K562 (cell line): ENCODE measurements around the gene FASTK. TPM values are rescaled to one million over a fixed set of nuclear protein-coding genes. Genes with fewer than 3 reads are reported as not detected.

Experiments used
- ATAC-seq: fragments of 200-7000 bp; cut with Tn5 transposase; 3 replicates; pipeline ENCODE4 v1.9.1; 2020; ENCODE audit warnings: moderate library complexity
- BruUV-seq: library from RNA; stranded (reverse); fragments of 400-500 nt; replicated peaks from 2 replicates; lab custom pipeline; 2021; lab: Mats Ljungman, UMichigan
- CTCF ChIA-PET: fragments of 300-600 bp; formaldehyde crosslinking; extraction: SDS; loops from one replicate; lab custom pipeline; 2021; ENCODE audit warnings: low intra/inter-chr PET ratio; lab: Yijun Ruan, JAX
- POLR2A ChIA-PET: fragments of 300-600, 350-650 bp; sonication (Branson Sonifier 250); formaldehyde crosslinking; extraction: SDS; loops from one replicate; lab custom pipeline; 2021; ENCODE audit warnings: antibody characterized with exemption, inconsistent platforms; lab: Yijun Ruan, JAX
- DNase-seq, 4 experiments: peaks; one replicate each; pipeline versions ENCODE4 v3.0.0 to v3.0.0-alpha.2; 2011 to 2018; ENCODE audit warnings: low spot score in 3 of 4, mixed read lengths in 3 of 4; ENCODE audit errors: extremely low read depth in 1 of 4
- FAIRE-seq: peaks from 2 replicates; lab custom pipeline; 2011; peaks lifted over from hg19 to GRCh38; lab: Jason Lieb, UNC
- H2AFZ ChIP-seq: 2 replicates; pipeline ENCODE4 v1.6.0; 2011; ENCODE audit warnings: low read depth, low read length, control low read depth, inconsistent platforms
- H3K27ac ChIP-seq: fragments of 200-600 bp; 3 replicates; pipeline ENCODE4 v1.8.0; 2011; ENCODE audit warnings: low read depth, mild to moderate bottlenecking, control low read depth, inconsistent platforms, low read length, moderate library complexity, mixed read lengths; ENCODE audit errors: extremely low read depth
- H3K27me3 ChIP-seq, 2 experiments: fragments of 300-600 bp in 1 of 2; 2 replicates in 1 of 2; 3 replicates in 1 of 2; pipeline versions ENCODE4 v1.6.0 to v1.8.0; 2011; ENCODE audit warnings: inconsistent platforms in 2 of 2, low read length in 2 of 2, mild to moderate bottlenecking in 1 of 2, mixed read lengths in 1 of 2, moderate library complexity in 1 of 2; ENCODE audit not compliant: control insufficient read depth in 2 of 2, insufficient read depth in 2 of 2
- H3K36me3 ChIP-seq: fragments of 300-600 bp; 3 replicates; pipeline ENCODE4 v1.8.0; 2011; ENCODE audit warnings: mild to moderate bottlenecking, low read length, inconsistent platforms; ENCODE audit not compliant: control insufficient read depth, insufficient read depth
- H3K4me1 ChIP-seq, 2 experiments: fragments of 200-600 bp in 1 of 2; replicated peaks in 1 of 2; 2 replicates in 1 of 2; 3 replicates in 1 of 2; pipeline versions ENCODE4 v1.5.1 to v1.8.0; 2011; ENCODE audit warnings: inconsistent platforms in 2 of 2, low read length in 2 of 2, mild to moderate bottlenecking in 1 of 2, mixed read lengths in 1 of 2, moderate library complexity in 1 of 2; ENCODE audit not compliant: control insufficient read depth in 2 of 2, insufficient read depth in 2 of 2
- H3K4me2 ChIP-seq: 2 replicates; pipeline ENCODE4 v1.6.1; 2011; ENCODE audit warnings: low read length, control low read depth, inconsistent platforms, mixed read lengths; ENCODE audit not compliant: insufficient read depth
- H3K4me3 ChIP-seq: fragments of 200-600 bp; sonication (generic), shearing (Covaris generic); 2 replicates; pipeline ENCODE4 v1.5.1; 2016; ENCODE audit warnings: control low read depth, inconsistent platforms
- H3K79me2 ChIP-seq: fragments of 200-600 bp; 3 replicates; pipeline ENCODE4 v1.8.0; 2011; ENCODE audit warnings: low read length, inconsistent platforms; ENCODE audit not compliant: control insufficient read depth, insufficient read depth
- H3K9ac ChIP-seq, 2 experiments: 2 replicates each; pipeline versions ENCODE4 v1.6.0 to v1.6.1; 2011; ENCODE audit warnings: low read depth in 2 of 2, low read length in 2 of 2, control low read depth in 1 of 2, inconsistent platforms in 1 of 2, mild to moderate bottlenecking in 1 of 2, mixed read lengths in 1 of 2; ENCODE audit not compliant: insufficient read depth in 1 of 2
- H3K9me1 ChIP-seq: one replicate; pipeline ENCODE4 v1.6.0; 2011; ENCODE audit warnings: inconsistent platforms, mild to moderate bottlenecking, low read length, moderate library complexity; ENCODE audit not compliant: control insufficient read depth, insufficient read depth
- H3K9me3 ChIP-seq: replicated peaks from 2 replicates; pipeline ENCODE4 v1.5.1; 2011; ENCODE audit warnings: low read depth, low read length, inconsistent platforms; ENCODE audit not compliant: control insufficient read depth, insufficient read depth
- H4K20me1 ChIP-seq: replicated peaks from 2 replicates; pipeline ENCODE4 v1.6.1; 2011; ENCODE audit warnings: low read length, inconsistent platforms, mixed read lengths; ENCODE audit not compliant: control insufficient read depth, insufficient read depth
- IRF1 ChIP-seq: sonication (generic); formaldehyde crosslinking; IDR thresholded peaks from 2 replicates; pipeline ENCODE4 v1.8.0; 2022; ENCODE audit warnings: missing genetic modification reagents, mild to moderate bottlenecking, borderline replicate concordance
- PATZ1 ChIP-seq: fragments of 250-450 bp; sonication (Bioruptor Pico); IDR thresholded peaks from 2 replicates; pipeline ENCODE4 v1.5.0; 2020; ENCODE audit warnings: mild to moderate bottlenecking, borderline replicate concordance
- PRPF4 ChIP-seq: fragments of 200-400 bp; formaldehyde crosslinking; IDR thresholded peaks from one replicate; pipeline ENCODE4 v1.6.1; 2017; ENCODE audit warnings: low read length, low read depth, mild to moderate bottlenecking; ENCODE audit not compliant: insufficient read depth, poor library complexity, severe bottlenecking
- PTRF ChIP-seq: fragments of 450-650 bp; IDR thresholded peaks from 2 replicates; pipeline ENCODE4 v1.6.1; 2016; ENCODE audit warnings: mild to moderate bottlenecking, missing genetic modification characterization, missing compliant biosample characterization
- SMAD1 ChIP-seq: fragments of 150-350 bp; IDR thresholded peaks from 2 replicates; pipeline ENCODE4 v1.6.1; 2014; ENCODE audit warnings: low read length, low read depth; ENCODE audit not compliant: partially characterized antibody
- TCF15 ChIP-seq: fragments of 250-450 bp; sonication (Bioruptor Pico); IDR thresholded peaks from 2 replicates; pipeline ENCODE4 v1.8.0; 2022; ENCODE audit warnings: moderate library complexity, mild to moderate bottlenecking, inconsistent platforms
- XRCC5 ChIP-seq: fragments of 200-400 bp; formaldehyde crosslinking; IDR thresholded peaks from 2 replicates; pipeline ENCODE4 v1.6.1; 2017; ENCODE audit warnings: low read depth, mild to moderate bottlenecking, low read length
- ZNF639 ChIP-seq, 2 experiments: fragments of 200-800 bp in 1 of 2; sonication (Bioruptor generic) in 1 of 2; sonication (generic) in 1 of 2; formaldehyde crosslinking in 1 of 2; IDR thresholded peaks in 1 of 2; conservative IDR thresholded peaks in 1 of 2; 2 replicates each; pipeline versions ENCODE4 v1.5.0 to v1.6.1; 2016 to 2020; ENCODE audit warnings: missing compliant biosample characterization in 1 of 2, missing genetic modification characterization in 1 of 2, missing genetic modification reagents in 1 of 2
- ZNF696 ChIP-seq: fragments of 250-450 bp; sonication (Bioruptor Pico); conservative IDR thresholded peaks from 2 replicates; pipeline ENCODE4 v1.4.0; 2020; ENCODE audit warnings: mild to moderate bottlenecking, moderate library complexity
- WGBS: fragments of 100-300 bp; shearing (Covaris generic); methylation state at CpG from one replicate; pipeline ENCODE4 v1.1.6; 2016; ENCODE audit warnings: low coverage, mixed read lengths; ENCODE audit not compliant: insufficient coverage; ENCODE audit errors: missing lambda C conversion rate; 5-methylcytosine and 5-hydroxymethylcytosine counted together
- in situ Hi-C: fragments of 300-500 bp; cut with MboI; formaldehyde crosslinking; loops from 4 replicates; pipeline ENCODE4 v1.15.0; 2018; ENCODE audit warnings: inconsistent platforms, mixed read lengths
- intact Hi-C: fragments of 100-400 bp; cut with micrococcal nuclease; formaldehyde crosslinking; loops from 2 replicates; pipeline ENCODE4 v1.14.2; 2022
- polyA plus RNA-seq, 8 experiments: library from polyadenylated mRNA; depleted of rRNA in 4 of 8; stranded (reverse) in 5 of 8; unstranded in 3 of 8; fragments of >200 nt; fragmentation: Nextera tagmentation in 2 of 8; fragmentation: Illumina TruSeq in 1 of 8; extraction: Ambion mirVana in 2 of 8; extraction: Trizol in 1 of 8; gene quantifications; 2 replicates each; pipeline versions ENCODE4 v1.2.1 to v1.2.3, GENCODE V29; 2011 to 2014; ENCODE audit warnings: inconsistent platforms in 1 of 8, missing spikeins in 1 of 8
- total RNA-seq, 7 experiments: library from RNA; depleted of rRNA in 6 of 7; stranded (reverse); fragments of >200 nt in 6 of 7; fragmentation: Illumina TruSeq in 2 of 7; extraction: Trizol in 2 of 7; gene quantifications; 2 replicates each; pipeline versions ENCODE4 v1.2.1 to v1.2.3, GENCODE V29; 2011 to 2021; ENCODE audit warnings: low replicate concordance in 1 of 7
- TF ChIP-seq, protein P1 (sequence below): IDR thresholded peaks from 3 replicates; pipeline ENCODE4 v1.6.1; 2011; ENCODE audit warnings: borderline replicate concordance, mild to moderate bottlenecking; ENCODE audit not compliant: insufficient read length, insufficient read depth

FASTK gene
- total and polyA plus RNA-seq, 9 of the 15 experiments (the other 6 are each of a cell fraction or from before 2014, with no cell fraction given) = 0.51 to 150 (median 48.2) TPM

DNA sequence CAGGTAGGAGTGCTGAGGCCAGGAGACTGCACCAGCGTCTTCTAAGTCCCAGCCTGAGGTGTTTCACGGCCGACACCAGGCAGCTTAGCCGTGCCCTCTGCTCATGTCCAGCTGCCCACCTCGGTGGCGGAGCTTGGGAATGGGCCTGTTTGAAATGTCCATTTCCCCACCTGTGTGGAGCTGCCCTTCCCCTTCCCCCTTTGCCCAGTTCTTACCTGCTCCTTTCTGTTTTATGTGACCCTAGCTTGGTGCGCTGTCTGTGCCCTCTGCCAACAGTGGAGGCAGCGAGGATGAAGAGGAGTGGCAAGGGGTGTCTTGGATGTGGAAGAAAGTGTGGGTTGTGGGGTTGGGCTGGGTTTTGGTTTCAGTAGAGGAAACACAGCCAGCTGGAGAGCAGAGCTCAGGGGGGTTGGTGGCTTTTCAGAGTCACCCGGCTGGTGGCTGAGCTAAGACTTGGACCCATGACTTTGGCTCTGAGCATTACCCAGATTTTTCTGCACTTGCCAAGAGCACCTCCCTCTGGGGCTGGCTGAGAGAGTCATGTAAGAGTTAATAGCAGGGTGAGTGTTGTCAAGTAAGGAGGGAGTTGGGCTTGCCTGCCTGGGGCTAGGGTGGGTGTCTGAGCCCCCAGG lies 49.5 kb upstream of the FASTK start:
- Histone ChIP-seq H3K36me3 (peaks cover 95% of the 10 kb centered on the region), H3K27ac (no peak overlapping the region), H3K4me1 (peaks cover 0 to 21% of the 10 kb centered on the region in 2 experiments; a peak in 1 of 5 replicates), H4K20me1 (peaks cover 4% of the 10 kb centered on the region), H3K4me2 (no peak overlapping the region), H3K9me1 (peaks cover 5% of the 10 kb centered on the region), H3K9ac (0 out of 4 replicates have a peak overlapping the region, but pooled peaks of 1 of the 2 experiments have one; percentile 20), H3K27me3 (no peaks in the 10 kb centered on the region; a peak in 1 of 5 replicates), H2AFZ (no peak overlapping the region), H3K79me2 (no peaks in the 10 kb centered on the region; the same call in 2 of the 3 replicates), H3K9me3 (no peaks in the 10 kb centered on the region), H3K4me3 (no peak overlapping the region)
- 92% methylated on average over 9 of the region's 9 CpGs for WGBS
- ChIA-PET CTCF (interaction anchor here (0.5 kb wide), 1 partner anchor 86 kb away, joined by 3 read pairs; no protein-coding TSS in a partner anchor), POLR2A (interaction anchor here (0.6 to 2.0 kb wide), 5 partner anchors 9 to 322 kb away, joined by 3 to 5 read pairs (median 3); no protein-coding TSS in a partner anchor)
- DNase-seq = no peak
- FAIRE-seq = no peak
- no peak for ATAC-seq
- in situ Hi-C loops = no loop called here
- intact Hi-C loops = no loop called here
- BruUV-seq = no TSS peak
- TF ChIP-seq IRF1 (CRISPR knock-in tag) (no peak), PRPF4 (no peak), ZNF696 (CRISPR knock-in tag) (no peak), SMAD1 (no peak), ZNF639 (CRISPR knock-in tag; conservative IDR thresholded peaks at IDR 0.05 in 1 of 2, IDR thresholded peaks at IDR 0.05 in 1 of 2) (no peak), PTRF (tag) (no peak), TCF15 (no peak), XRCC5 (no peak), PATZ1 (CRISPR knock-in tag) (no peak)
- TF ChIP-seq, protein P1, sequence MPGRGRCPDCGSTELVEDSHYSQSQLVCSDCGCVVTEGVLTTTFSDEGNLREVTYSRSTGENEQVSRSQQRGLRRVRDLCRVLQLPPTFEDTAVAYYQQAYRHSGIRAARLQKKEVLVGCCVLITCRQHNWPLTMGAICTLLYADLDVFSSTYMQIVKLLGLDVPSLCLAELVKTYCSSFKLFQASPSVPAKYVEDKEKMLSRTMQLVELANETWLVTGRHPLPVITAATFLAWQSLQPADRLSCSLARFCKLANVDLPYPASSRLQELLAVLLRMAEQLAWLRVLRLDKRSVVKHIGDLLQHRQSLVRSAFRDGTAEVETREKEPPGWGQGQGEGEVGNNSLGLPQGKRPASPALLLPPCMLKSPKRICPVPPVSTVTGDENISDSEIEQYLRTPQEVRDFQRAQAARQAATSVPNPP = no peak
